WERI-Rb-1 (cell line): ENCODE measurements around the gene RBPJ.

Source experiments
- DNase-seq: peaks from one replicate; pipeline ENCODE4 v3.0.0-alpha.2; 2020
- H3K27ac ChIP-seq: fragments of 250-450 bp; sonication (Bioruptor Pico); 2 replicates; pipeline ENCODE4 v1.5.1; 2020; ENCODE audit warnings: mild to moderate bottlenecking, moderate library complexity
- H3K27me3 ChIP-seq: fragments of 250-450 bp; sonication (Bioruptor Pico); 2 replicates; pipeline ENCODE4 v1.5.1; 2021; ENCODE audit warnings: mild to moderate bottlenecking, low read depth, moderate library complexity; ENCODE audit not compliant: insufficient read depth, severe bottlenecking
- H3K36me3 ChIP-seq: fragments of 250-450 bp; sonication (Bioruptor Pico); 2 replicates; pipeline ENCODE4 v1.5.1; 2020; ENCODE audit warnings: mild to moderate bottlenecking, moderate library complexity
- H3K4me3 ChIP-seq: 2 replicates; pipeline ENCODE4 v1.5.1; 2011; ENCODE audit warnings: low read depth, mild to moderate bottlenecking, control low read depth, low read length
- H3K9me3 ChIP-seq: fragments of 250-450 bp; sonication (Bioruptor Pico); 2 replicates; pipeline ENCODE4 v1.5.1; 2021; ENCODE audit warnings: mild to moderate bottlenecking, moderate library complexity; ENCODE audit not compliant: severe bottlenecking
- CTCF ChIP-seq: IDR thresholded peaks from 2 replicates; pipeline ENCODE4 v1.5.1; 2011; ENCODE audit warnings: low read depth, mild to moderate bottlenecking, control low read depth, inconsistent platforms, low read length

RBPJ gene

GRCh38 chr4:26325191-26325590, 4.4 kb downstream of the RBPJ start:
- H3K27ac ChIP-seq = peak overlapping the region; percentile 10; the same call in 1 of the 2 replicates
- peak; percentile 58; the same call in 1 of the 2 replicates for TF ChIP-seq CTCF
- no peaks in the 10 kb centered on the region for H3K9me3 ChIP-seq
- DNase-seq = peak; percentile 36
- H3K4me3 ChIP-seq = no peak overlapping the region
- H3K36me3 ChIP-seq = peaks cover 3% of the 10 kb centered on the region; the same call in 1 of the 2 replicates
- no peaks in the 10 kb centered on the region for H3K27me3 ChIP-seq

- DNase-seq = no peak
- H3K36me3 ChIP-seq = peaks cover 5% of the 10 kb centered on the region; the same call in 1 of the 2 replicates
- H3K4me3 ChIP-seq = no peak overlapping the region
- no peak overlapping the region for H3K27ac ChIP-seq
- no peak for TF ChIP-seq CTCF
- no peaks in the 10 kb centered on the region for H3K27me3 ChIP-seq
- H3K9me3 ChIP-seq = no peaks in the 10 kb centered on the region
These were observed 6.0 kb downstream of the RBPJ start for GRCh38 chr4:26326791-26327190.

- Histone ChIP-seq H3K27me3 (no peaks in the 10 kb centered on the region), H3K4me3 (no peak overlapping the region), H3K27ac (no peak overlapping the region), H3K36me3 (peaks cover 12% of the 10 kb centered on the region), H3K9me3 (no peaks in the 10 kb centered on the region)
- TF ChIP-seq CTCF = peak; percentile 58
- DNase-seq = no peak
These were observed 9.5 kb downstream of the RBPJ start for GRCh38 chr4:26330186-26330787.

GRCh38 chr4:26330946-26331345, 10.1 kb downstream of the RBPJ start:
- Histone ChIP-seq H3K4me3 (no peak overlapping the region), H3K27me3 (no peaks in the 10 kb centered on the region), H3K9me3 (no peaks in the 10 kb centered on the region), H3K27ac (no peak overlapping the region), H3K36me3 (peaks cover 12% of the 10 kb centered on the region)
- no peak for TF ChIP-seq CTCF
- DNase-seq = no peak

- no peak overlapping the region for H3K27ac ChIP-seq
- H3K9me3 ChIP-seq = no peaks in the 10 kb centered on the region
- no peak for DNase-seq
- TF ChIP-seq CTCF = no peak
- H3K4me3 ChIP-seq = no peak overlapping the region
- H3K36me3 ChIP-seq = peaks cover 12% of the 10 kb centered on the region
- H3K27me3 ChIP-seq = no peaks in the 10 kb centered on the region
These were observed 10.7 kb downstream of the RBPJ start for GRCh38 chr4:26331380-26331950.

GRCh38 chr4:26334366-26334765, 13.6 kb downstream of the RBPJ start:
- no peak for TF ChIP-seq CTCF
- Histone ChIP-seq H3K9me3 (no peaks in the 10 kb centered on the region), H3K4me3 (no peak overlapping the region), H3K36me3 (peaks cover 12% of the 10 kb centered on the region), H3K27me3 (no peaks in the 10 kb centered on the region), H3K27ac (no peak overlapping the region)
- DNase-seq = no peak
